HepG2 (cell line): Measurements from ENCODE around the gene CUL9. TPM values are rescaled to one million over a fixed set of nuclear protein-coding genes. Genes with fewer than 3 reads are reported as not detected.

Experiments used
- CENPBD1 ChIP-seq: sonication (generic); formaldehyde crosslinking; IDR thresholded peaks from 2 replicates; pipeline ENCODE4 v1.8.0; 2022; ENCODE audit warnings: missing genetic modification reagents, low read depth, mild to moderate bottlenecking, borderline replicate concordance
- FLYWCH1 ChIP-seq: sonication (generic); formaldehyde crosslinking; IDR thresholded peaks from 2 replicates; pipeline ENCODE4 v1.8.1; 2023; ENCODE audit warnings: mild to moderate bottlenecking, missing genetic modification reagents
- GATAD1 ChIP-seq: IDR thresholded peaks from 2 replicates; pipeline ENCODE4 v1.6.1; 2016; ENCODE audit warnings: missing genetic modification reagents, missing compliant biosample characterization
- HINFP ChIP-seq: sonication (generic); formaldehyde crosslinking; IDR thresholded peaks from 2 replicates; pipeline ENCODE4 v1.4.0; 2020; ENCODE audit warnings: low read depth, mild to moderate bottlenecking, missing genetic modification reagents
- LBX2 ChIP-seq: sonication (generic); formaldehyde crosslinking; IDR thresholded peaks from 2 replicates; pipeline ENCODE4 v1.5.0; 2020; ENCODE audit warnings: missing genetic modification reagents, mild to moderate bottlenecking, borderline replicate concordance
- NFKB2 ChIP-seq: sonication (generic); formaldehyde crosslinking; IDR thresholded peaks from 2 replicates; pipeline ENCODE4 v1.4.0; 2020; ENCODE audit warnings: missing genetic modification reagents, borderline replicate concordance
- RCOR2 ChIP-seq: IDR thresholded peaks from 2 replicates; pipeline ENCODE4 v1.6.1; 2016; ENCODE audit warnings: missing biosample characterization, missing genetic modification reagents
- SNAPC2 ChIP-seq: sonication (generic); formaldehyde crosslinking; IDR thresholded peaks from 2 replicates; pipeline ENCODE4 v1.8.1; 2022; ENCODE audit warnings: mild to moderate bottlenecking, missing genetic modification reagents
- TCF7L2 ChIP-seq: IDR thresholded peaks from 2 replicates; pipeline ENCODE4 v1.6.1; 2011; ENCODE audit warnings: mild to moderate bottlenecking, low read depth, low read length, moderate library complexity
- TEAD2 ChIP-seq: sonication (generic); formaldehyde crosslinking; IDR thresholded peaks from 2 replicates; pipeline ENCODE4 v1.9.0; 2021; ENCODE audit warnings: missing genetic modification reagents
- ZFP62 ChIP-seq: sonication (generic); formaldehyde crosslinking; IDR thresholded peaks from 2 replicates; pipeline ENCODE4 v1.4.0; 2020; ENCODE audit warnings: missing genetic modification reagents
- ZFP90 ChIP-seq: sonication (generic); formaldehyde crosslinking; IDR thresholded peaks from 2 replicates; pipeline ENCODE4 v1.8.0; 2022; ENCODE audit warnings: missing genetic modification reagents, mild to moderate bottlenecking, inconsistent platforms, borderline replicate concordance
- ZFY ChIP-seq: sonication (generic); formaldehyde crosslinking; IDR thresholded peaks from 2 replicates; pipeline ENCODE4 v1.4.0; 2020; ENCODE audit warnings: missing genetic modification reagents
- ZNF101 ChIP-seq: sonication (generic); formaldehyde crosslinking; IDR thresholded peaks from 2 replicates; pipeline ENCODE4 v1.4.0; 2020; ENCODE audit warnings: mild to moderate bottlenecking, low read depth, missing genetic modification reagents, borderline replicate concordance
- ZNF234 ChIP-seq: sonication (generic); formaldehyde crosslinking; conservative IDR thresholded peaks from 2 replicates; pipeline ENCODE4 v1.5.1; 2020; ENCODE audit warnings: mild to moderate bottlenecking, missing genetic modification reagents
- ZNF510 ChIP-seq: sonication (generic); formaldehyde crosslinking; IDR thresholded peaks from 2 replicates; pipeline ENCODE4 v1.4.0; 2020; ENCODE audit warnings: low read depth, mild to moderate bottlenecking, missing genetic modification reagents
- ZNF546 ChIP-seq: sonication (generic); formaldehyde crosslinking; conservative IDR thresholded peaks from 2 replicates; pipeline ENCODE4 v1.8.1; 2023; ENCODE audit warnings: mild to moderate bottlenecking, missing genetic modification reagents
- ZNF556 ChIP-seq: sonication (generic); formaldehyde crosslinking; IDR thresholded peaks from 2 replicates; pipeline ENCODE4 v1.4.0; 2020; ENCODE audit warnings: mild to moderate bottlenecking, missing genetic modification reagents, borderline replicate concordance
- ZNF609 ChIP-seq: sonication (generic); formaldehyde crosslinking; IDR thresholded peaks from 2 replicates; pipeline ENCODE4 v1.4.0; 2020; ENCODE audit warnings: mild to moderate bottlenecking, missing genetic modification reagents, borderline replicate concordance
- ZNF747 ChIP-seq: sonication (generic); formaldehyde crosslinking; IDR thresholded peaks from 2 replicates; pipeline ENCODE4 v1.8.1; 2023; ENCODE audit warnings: missing genetic modification reagents, mild to moderate bottlenecking, borderline replicate concordance
- ZNF772 ChIP-seq: sonication (generic); formaldehyde crosslinking; IDR thresholded peaks from 2 replicates; pipeline ENCODE4 v1.5.0; 2020; ENCODE audit warnings: mild to moderate bottlenecking, missing genetic modification reagents
- ZNF788 ChIP-seq: sonication (generic); formaldehyde crosslinking; IDR thresholded peaks from 2 replicates; pipeline ENCODE4 v1.5.0; 2020; ENCODE audit warnings: mild to moderate bottlenecking, missing genetic modification reagents, borderline replicate concordance
- polyA plus RNA-seq, 8 experiments: library from polyadenylated mRNA; depleted of rRNA in 3 of 8; stranded (reverse) in 7 of 8; unstranded in 1 of 8; fragments of >200 nt; fragmentation: Illumina TruSeq in 4 of 8; extraction: Trizol in 4 of 8; gene quantifications; 2 replicates each; pipeline versions ENCODE4 v1.2.1 to v1.2.3, GENCODE V29; 2011 to 2016; ENCODE audit warnings: low read depth in 4 of 8, missing spikeins in 1 of 8, mixed read lengths in 1 of 8; ENCODE audit not compliant: insufficient read depth in 1 of 8
- total RNA-seq, 5 experiments: library from RNA; depleted of rRNA; stranded (reverse); fragments of >200 nt; fragmentation: Illumina TruSeq; extraction: Trizol; gene quantifications; 2 replicates each; pipeline ENCODE4 v1.2.3, GENCODE V29; 2016; ENCODE audit warnings: low read depth in 1 of 5

Gene CUL9
- total and polyA plus RNA-seq, 2 of the 13 experiments (the other 11 are each of a cell fraction or from before 2014, with no cell fraction given) = 11.4 to 13.7 TPM

GRCh38 chr6:43171707-43172103, 10.3 kb upstream of the CUL9 start (continued):
- TF ChIP-seq FLYWCH1 = peak; percentile 20; the same call in 1 of the 2 replicates
- 0 out of 2 replicates have a peak, but pooled peaks have one; percentile 2 for TF ChIP-seq NFKB2 (CRISPR knock-in tag)
- TF ChIP-seq ZFY (CRISPR knock-in tag) = no peak; the same call in 1 of the 2 replicates
- TF ChIP-seq ZNF234 (CRISPR knock-in tag) = peak; percentile 87; the same call in 1 of the 2 replicates
- no peak for TF ChIP-seq HINFP (CRISPR knock-in tag)
- TF ChIP-seq TCF7L2 = no peak
- TF ChIP-seq ZNF101 = no peak
- TF ChIP-seq ZNF510 = no peak
- TF ChIP-seq TEAD2 (CRISPR knock-in tag) = 0 out of 2 replicates have a peak, but pooled peaks have one; percentile 7
- TF ChIP-seq ZNF772 (CRISPR knock-in tag) = peak; percentile 60
- TF ChIP-seq SNAPC2 (CRISPR knock-in tag) = 0 out of 2 replicates have a peak, but pooled peaks have one; percentile 42
- no peak for TF ChIP-seq LBX2 (CRISPR knock-in tag)
- TF ChIP-seq CENPBD1 (CRISPR knock-in tag) = no peak
- TF ChIP-seq ZNF747 (CRISPR knock-in tag) = no peak
- peak; percentile 22; the same call in 1 of the 2 replicates for TF ChIP-seq ZNF546 (CRISPR knock-in tag)
- TF ChIP-seq RCOR2 (CRISPR knock-in tag) = no peak
- TF ChIP-seq ZNF556 (CRISPR knock-in tag) = no peak
- TF ChIP-seq ZFP62 (CRISPR knock-in tag) = no peak
- TF ChIP-seq ZNF788 (CRISPR knock-in tag) = peak; percentile 58; the same call in 1 of the 2 replicates
- no peak for TF ChIP-seq GATAD1 (CRISPR knock-in tag)
- 0 out of 2 replicates have a peak, but pooled peaks have one; percentile 3 for TF ChIP-seq ZNF609 (CRISPR knock-in tag)
- peak; percentile 19; the same call in 1 of the 2 replicates for TF ChIP-seq ZFP90 (CRISPR knock-in tag)
